Mesenchymal stem cell (in vitro differentiated cells and primary cell): ENCODE results near the gene HNF1A.

Source experiments
- DNase-seq: peaks from one replicate; pipeline ENCODE4 v3.0.0-alpha.2; 2013
- H2AFZ ChIP-seq: one replicate; pipeline ENCODE4 v1.6.1; 2013; ENCODE audit warnings: low read depth, mild to moderate bottlenecking, control low read depth, inconsistent platforms, low read length, moderate library complexity
- H2AK5ac ChIP-seq: 2 replicates; pipeline ENCODE4 v1.6.1; 2013; ENCODE audit warnings: low read length, moderate library complexity, mild to moderate bottlenecking, inconsistent platforms; ENCODE audit not compliant: severe bottlenecking
- H2BK120ac ChIP-seq: one replicate; pipeline ENCODE4 v1.6.1; 2013; ENCODE audit warnings: low read depth, mild to moderate bottlenecking, inconsistent platforms, low read length, moderate library complexity
- H2BK12ac ChIP-seq, 2 experiments: one replicate each; pipeline ENCODE4 v1.6.1; 2013; ENCODE audit warnings: inconsistent platforms in 2 of 2, low read length in 2 of 2, mild to moderate bottlenecking in 2 of 2, moderate library complexity in 2 of 2, control low read depth in 1 of 2
- H2BK15ac ChIP-seq: one replicate; pipeline ENCODE4 v1.6.1; 2013; ENCODE audit warnings: mild to moderate bottlenecking, low read depth, inconsistent platforms; ENCODE audit not compliant: poor library complexity, severe bottlenecking
- H2BK5ac ChIP-seq: 2 replicates; pipeline ENCODE4 v1.6.1; 2013; ENCODE audit warnings: low read depth, mild to moderate bottlenecking, low read length, control low read depth, inconsistent platforms; ENCODE audit not compliant: poor library complexity, severe bottlenecking
- H3K14ac ChIP-seq, 2 experiments: one replicate each; pipeline ENCODE4 v1.6.1; 2013; ENCODE audit warnings: inconsistent platforms in 2 of 2, low read length in 2 of 2, control low read depth in 1 of 2, mild to moderate bottlenecking in 1 of 2, moderate library complexity in 1 of 2
- H3K18ac ChIP-seq, 2 experiments: one replicate each; pipeline ENCODE4 v1.6.1; 2013; ENCODE audit warnings: inconsistent platforms in 2 of 2, low read length in 2 of 2, control low read depth in 1 of 2, low read depth in 1 of 2, mild to moderate bottlenecking in 1 of 2
- H3K23ac ChIP-seq, 2 experiments: one replicate each; pipeline ENCODE4 v1.6.1; 2013; ENCODE audit warnings: inconsistent platforms in 2 of 2, low read length in 2 of 2, mild to moderate bottlenecking in 2 of 2, moderate library complexity in 2 of 2, control low read depth in 1 of 2
- H3K27ac ChIP-seq: 2 replicates; pipeline ENCODE4 v1.5.1; 2013; ENCODE audit warnings: mild to moderate bottlenecking, moderate library complexity, low read length, control low read depth, inconsistent platforms; ENCODE audit not compliant: poor library complexity, severe bottlenecking
- H3K27me3 ChIP-seq, 2 experiments: 2 replicates each; pipeline versions ENCODE4 v1.6.1 to v1.7.0; 2013; ENCODE audit warnings: low read length in 2 of 2, mild to moderate bottlenecking in 2 of 2, moderate library complexity in 2 of 2, control low read depth in 1 of 2, inconsistent platforms in 1 of 2; ENCODE audit not compliant: control insufficient read depth in 1 of 2, insufficient read depth in 1 of 2
- H3K36me3 ChIP-seq, 2 experiments: 2 replicates each; pipeline versions ENCODE4 v1.6.1 to v1.7.0; 2013; ENCODE audit warnings: low read length in 2 of 2, control low read depth in 1 of 2, inconsistent platforms in 1 of 2, low read depth in 1 of 2, mild to moderate bottlenecking in 1 of 2; ENCODE audit not compliant: insufficient read depth in 2 of 2, control insufficient read depth in 1 of 2
- H3K4ac ChIP-seq, 2 experiments: one replicate each; pipeline ENCODE4 v1.6.1; 2013; ENCODE audit warnings: inconsistent platforms in 2 of 2, low read length in 2 of 2, mild to moderate bottlenecking in 2 of 2, moderate library complexity in 2 of 2, control low read depth in 1 of 2, low read depth in 1 of 2
- H3K4me1 ChIP-seq: 2 replicates; pipeline ENCODE4 v1.6.1; 2013; ENCODE audit warnings: low read depth, low read length, control low read depth; ENCODE audit not compliant: control insufficient read depth, insufficient read depth
- H3K4me2 ChIP-seq: 2 replicates; pipeline ENCODE4 v1.6.1; 2013; ENCODE audit warnings: low read length, mild to moderate bottlenecking, inconsistent platforms; ENCODE audit not compliant: poor library complexity, severe bottlenecking
- H3K4me3 ChIP-seq, 2 experiments: 2 replicates each; pipeline versions ENCODE4 v1.5.1 to v1.7.0; 2013; ENCODE audit warnings: low read length in 2 of 2, mild to moderate bottlenecking in 2 of 2, control low read depth in 1 of 2, low read depth in 1 of 2; ENCODE audit not compliant: insufficient read depth in 1 of 2
- H3K79me1 ChIP-seq: replicated peaks from 2 replicates; pipeline ENCODE4 v1.6.1; 2013; ENCODE audit warnings: mild to moderate bottlenecking, control low read depth, low read length, inconsistent platforms; ENCODE audit not compliant: poor library complexity, severe bottlenecking
- H3K9ac ChIP-seq: 2 replicates; pipeline ENCODE4 v1.7.0; 2013; ENCODE audit warnings: mild to moderate bottlenecking, low read length, moderate library complexity
- H3K9me3 ChIP-seq: 2 replicates; pipeline ENCODE4 v1.7.0; 2013; ENCODE audit warnings: mild to moderate bottlenecking, low read length; ENCODE audit not compliant: control insufficient read depth
- H4K8ac ChIP-seq: one replicate; pipeline ENCODE4 v1.6.1; 2013; ENCODE audit warnings: inconsistent platforms, mild to moderate bottlenecking, low read length, moderate library complexity
- H4K91ac ChIP-seq: one replicate; pipeline ENCODE4 v1.6.1; 2013; ENCODE audit warnings: mild to moderate bottlenecking, low read length, inconsistent platforms
- WGBS: methylation state at CpG from one replicate; pipeline ENCODE4 v1.1.7; 2013; ENCODE audit warnings: mixed read lengths; 5-methylcytosine and 5-hydroxymethylcytosine counted together

HNF1A gene

DNA sequence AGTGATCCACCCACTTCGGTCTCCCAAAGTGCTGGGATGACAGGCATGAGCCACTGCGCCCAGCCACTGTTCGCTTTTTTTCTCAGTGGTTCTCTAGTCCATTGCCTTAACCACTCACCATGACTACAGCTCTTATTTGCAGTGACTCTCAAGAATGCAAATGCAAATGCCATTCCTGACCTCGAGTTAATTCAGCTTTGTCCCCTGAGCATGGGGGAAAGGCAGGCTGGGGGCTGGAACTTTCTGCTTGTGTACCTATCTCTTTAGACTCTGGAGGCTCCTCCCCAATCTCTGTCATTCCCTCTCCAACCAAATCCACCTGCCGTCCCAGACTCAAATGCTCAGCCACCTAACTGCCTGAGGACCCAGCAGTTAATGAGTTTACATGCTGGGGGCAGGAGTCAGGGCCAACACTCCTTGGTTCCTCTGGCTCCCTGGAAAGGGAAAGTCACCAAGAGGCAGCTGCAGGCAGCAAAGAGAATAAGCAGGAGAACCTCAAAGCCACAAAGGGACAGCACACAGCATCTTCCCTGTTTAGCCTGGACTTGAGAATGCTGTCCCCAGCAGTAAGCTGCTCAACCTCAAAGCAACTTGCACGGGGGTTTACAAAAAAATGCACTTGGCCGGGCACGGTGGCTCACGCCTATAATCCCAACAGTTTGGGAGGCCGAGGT lies 5.3 kb upstream of the HNF1A start:
- H2AK5ac ChIP-seq, result no peak overlapping the region
- H3K4ac ChIP-seq, result no peak overlapping the region
- no peak overlapping the region for H3K14ac ChIP-seq
- H4K91ac ChIP-seq, result no peak overlapping the region
- no peaks in the 10 kb centered on the region for H3K79me1 ChIP-seq
- no peak overlapping the region for H3K4me3 ChIP-seq
- no peak overlapping the region for H2AFZ ChIP-seq
- no peak overlapping the region for H3K4me2 ChIP-seq
- H3K4me1 ChIP-seq, result peaks cover 7% of the 10 kb centered on the region
- H3K27me3 ChIP-seq, result peaks cover 3 to 10% of the 10 kb centered on the region in 2 experiments
- H3K36me3 ChIP-seq, result no peaks in the 10 kb centered on the region
- H2BK120ac ChIP-seq, result no peak overlapping the region
- WGBS, result 70% methylated on average over 10 of the region's 10 CpGs
- H3K23ac ChIP-seq, result no peak overlapping the region
- H2BK15ac ChIP-seq, result no peak overlapping the region
- no peaks in the 10 kb centered on the region for H3K9me3 ChIP-seq
- peak; percentile 8 for DNase-seq
- no peak overlapping the region for H4K8ac ChIP-seq
- no peak overlapping the region for H2BK5ac ChIP-seq
- no peak overlapping the region for H2BK12ac ChIP-seq
- no peak overlapping the region for H3K27ac ChIP-seq
- H3K9ac ChIP-seq, result no peak overlapping the region
- H3K18ac ChIP-seq, result no peak overlapping the region

GRCh38 chr12:120977531-120978295 lies 630 bp upstream of the HNF1A start:
- H3K18ac ChIP-seq, result no peak overlapping the region
- H3K27ac ChIP-seq, result no peak overlapping the region
- no peak overlapping the region for H3K4me3 ChIP-seq
- H3K4ac ChIP-seq, result no peak overlapping the region
- no peaks in the 10 kb centered on the region for H3K79me1 ChIP-seq
- H2BK15ac ChIP-seq, result no peak overlapping the region
- no peak overlapping the region for H2AFZ ChIP-seq
- H2AK5ac ChIP-seq, result no peak overlapping the region
- no peak overlapping the region for H4K8ac ChIP-seq
- H3K9me3 ChIP-seq, result no peaks in the 10 kb centered on the region
- no peak overlapping the region for H4K91ac ChIP-seq
- H3K9ac ChIP-seq, result no peak overlapping the region
- H2BK120ac ChIP-seq, result no peak overlapping the region
- peaks cover 0 to 27% of the 10 kb centered on the region in 2 experiments for H3K27me3 ChIP-seq
- H3K14ac ChIP-seq, result no peak overlapping the region
- no peak overlapping the region for H3K4me2 ChIP-seq
- DNase-seq, result no peak
- H3K36me3 ChIP-seq, result no peaks in the 10 kb centered on the region
- H2BK12ac ChIP-seq, result no peak overlapping the region
- no peak overlapping the region for H3K23ac ChIP-seq
- no peak overlapping the region for H2BK5ac ChIP-seq
- H3K4me1 ChIP-seq, result peaks cover 39% of the 10 kb centered on the region
- 90% methylated on average over 13 of the region's 14 CpGs for WGBS

GRCh38 chr12:120979220-120979861 lies 998 bp downstream of the HNF1A start:
- H2BK15ac ChIP-seq, result no peak overlapping the region
- DNase-seq, result no peak

More at GRCh38 chr12:120979220-120979861, 998 bp downstream of the HNF1A start:
- H3K4ac ChIP-seq, result no peak overlapping the region
- no peak overlapping the region for H3K14ac ChIP-seq
- no peak overlapping the region for H4K91ac ChIP-seq
- H3K4me3 ChIP-seq, result no peak overlapping the region
- H3K27ac ChIP-seq, result no peak overlapping the region
- no peak overlapping the region for H2AK5ac ChIP-seq
- no peaks in the 10 kb centered on the region for H3K36me3 ChIP-seq
- no peak overlapping the region for H4K8ac ChIP-seq
- WGBS, result 93% methylated on average over 8 of the region's 10 CpGs
- no peak overlapping the region for H3K9ac ChIP-seq
- no peak overlapping the region for H3K18ac ChIP-seq
- no peak overlapping the region for H3K4me2 ChIP-seq
- peaks cover 0 to 23% of the 10 kb centered on the region in 2 experiments for H3K27me3 ChIP-seq
- peaks cover 34% of the 10 kb centered on the region for H3K4me1 ChIP-seq
- no peaks in the 10 kb centered on the region for H3K79me1 ChIP-seq
- no peaks in the 10 kb centered on the region for H3K9me3 ChIP-seq
- H2BK12ac ChIP-seq, result no peak overlapping the region
- no peak overlapping the region for H2BK5ac ChIP-seq
- H2BK120ac ChIP-seq, result no peak overlapping the region
- H2AFZ ChIP-seq, result no peak overlapping the region
- H3K23ac ChIP-seq, result no peak overlapping the region
